Immature natural killer cell (primary cell): ENCODE results near the gene NT5C3B. TPM values are rescaled to one million over a fixed set of nuclear protein-coding genes. Genes with fewer than 3 reads are reported as not detected.
A peak's percentile ranks its signal among the peaks of the same experiment; 100 is the strongest.

Experiments
- DNase-seq, 3 donors: peaks; one replicate each; pipeline ENCODE4 v3.0.0; 2022; ENCODE audit warnings: mixed read lengths in 1 of 3
- H3K27ac Mint-ChIP-seq, 6 donors: one replicate each; pipeline ENCODE4 v1.8.0; 2020; ENCODE audit warnings: mixed read lengths in 6 of 6, mild to moderate bottlenecking in 5 of 6, inconsistent platforms in 4 of 6, moderate library complexity in 3 of 6
- H3K27me3 Mint-ChIP-seq, 3 donors: one replicate each; pipeline ENCODE4 v1.8.0; 2020 to 2021; ENCODE audit warnings: low read depth in 3 of 3, mild to moderate bottlenecking in 3 of 3, mixed read lengths in 3 of 3, moderate library complexity in 3 of 3, inconsistent platforms in 1 of 3
- H3K36me3 Mint-ChIP-seq, 3 donors: one replicate each; pipeline ENCODE4 v1.8.0; 2020; ENCODE audit warnings: mixed read lengths in 3 of 3, inconsistent platforms in 2 of 3, mild to moderate bottlenecking in 2 of 3
- H3K4me1 Mint-ChIP-seq, 2 donors: one replicate each; pipeline ENCODE4 v1.8.0; 2020; ENCODE audit warnings: inconsistent platforms in 2 of 2, mild to moderate bottlenecking in 2 of 2, mixed read lengths in 2 of 2, moderate library complexity in 1 of 2
- H3K4me3 Mint-ChIP-seq, 5 donors: one replicate each; pipeline ENCODE4 v1.8.0; 2020; ENCODE audit warnings: mild to moderate bottlenecking in 5 of 5, mixed read lengths in 5 of 5, inconsistent platforms in 3 of 5, moderate library complexity in 3 of 5
- H3K9me3 Mint-ChIP-seq, 6 donors: one replicate each; pipeline ENCODE4 v1.8.0; 2020; ENCODE audit warnings: mild to moderate bottlenecking in 6 of 6, mixed read lengths in 6 of 6, inconsistent platforms in 4 of 6, moderate library complexity in 3 of 6
- polyA plus RNA-seq, 3 donors: library from polyadenylated mRNA; unstranded; fragments of 300-500 nt; fragmentation: Illumina TruSeq; gene quantifications; one replicate each; pipeline ENCODE4 v1.2.3, GENCODE V29; 2021

The NT5C3B gene
- polyA plus RNA-seq, 3 donors from 2014 or later: 6.4 to 24.6 (median 13.7) TPM

- Mint-ChIP-seq H3K27ac (peak within 1 kb of the TSS; percentile 58 to 86 (median 74)), H3K27me3 (peaks cover 2 to 6% (median 5%) of the 10 kb centered on the region in 3 donors), H3K36me3 (no peaks in the 10 kb centered on the region), H3K4me3 (peak within 1 kb of the TSS; percentile 93 to 99 (median 96)), H3K9me3 (no peaks in the 10 kb centered on the region), H3K4me1 (peaks cover 31 to 33% of the 10 kb centered on the region in 2 donors)
- DNase-seq: peak; percentile 78 to 81 (median 79)
Observed at GRCh38 chr17:41811549-41812380, 24.3 kb downstream of the NT5C3B start, which contains the start of gene P3H4. P3H4 (minus strand) TSS chr17:41811949; CDS start chr17:41811915, 34 bp downstream.

- Mint-ChIP-seq H3K27me3 (peaks cover 2 to 6% (median 5%) of the 10 kb centered on the region in 3 donors), H3K36me3 (peaks cover 0 to 3% (median 0%) of the 10 kb centered on the region in 3 donors), H3K4me3 (peak overlapping the region; percentile 72 to 97 (median 77)), H3K4me1 (peaks cover 31 to 33% of the 10 kb centered on the region in 2 donors), H3K9me3 (no peaks in the 10 kb centered on the region), H3K27ac (peak overlapping the region in 1 of 6 donors; percentile 53)
- DNase-seq: no peak
Observed at GRCh38 chr17:41810659-41811548, 25.1 kb downstream of the NT5C3B start.

- Mint-ChIP-seq H3K27me3 (peaks cover 0 to 2% (median 2%) of the 10 kb centered on the region in 3 donors), H3K27ac (no peak overlapping the region), H3K9me3 (no peaks in the 10 kb centered on the region), H3K4me3 (no peak overlapping the region), H3K36me3 (peaks cover 0 to 3% (median 0%) of the 10 kb centered on the region in 3 donors), H3K4me1 (peaks cover 16 to 17% of the 10 kb centered on the region in 2 donors)
- DNase-seq: no peak
Observed at GRCh38 chr17:41806685-41807445, 29.2 kb downstream of the NT5C3B start.

- Mint-ChIP-seq H3K27ac (no peak overlapping the region), H3K27me3 (peaks cover 2 to 4% (median 2%) of the 10 kb centered on the region in 3 donors), H3K4me1 (peaks cover 3 to 6% of the 10 kb centered on the region in 2 donors), H3K9me3 (no peaks in the 10 kb centered on the region), H3K36me3 (peaks cover 0 to 4% (median 3%) of the 10 kb centered on the region in 3 donors), H3K4me3 (no peak overlapping the region)
- DNase-seq: no peak
Observed at GRCh38 chr17:41803049-41804020, 32.7 kb downstream of the NT5C3B start.

GRCh38 chr17:41801374-41802271 lies 34.4 kb downstream of the NT5C3B start:
- H3K4me3 Mint-ChIP-seq: no peak overlapping the region
- peak; percentile 54 to 63 (median 57) for DNase-seq

GRCh38 chr17:41800601-41801373 lies 35.2 kb downstream of the NT5C3B start:
- Mint-ChIP-seq H3K4me3 (no peak overlapping the region), H3K4me1 (peaks cover 3 to 6% of the 10 kb centered on the region in 2 donors)

More at GRCh38 chr17:41801374-41802271, 34.4 kb downstream of the NT5C3B start:
- Mint-ChIP-seq H3K27ac (no peak overlapping the region), H3K27me3 (peaks cover 0 to 4% (median 2%) of the 10 kb centered on the region in 3 donors), H3K36me3 (peaks cover 0 to 4% (median 3%) of the 10 kb centered on the region in 3 donors), H3K4me1 (peaks cover 3 to 6% of the 10 kb centered on the region in 2 donors), H3K9me3 (no peaks in the 10 kb centered on the region)

GRCh38 chr17:41799366-41799765 lies 36.7 kb downstream of the NT5C3B start:
- H3K4me3 Mint-ChIP-seq: no peak overlapping the region
- peaks cover 0 to 4% (median 2%) of the 10 kb centered on the region in 3 donors for H3K27me3 Mint-ChIP-seq
- DNase-seq: no peak
- peaks cover 3 to 6% of the 10 kb centered on the region in 2 donors for H3K4me1 Mint-ChIP-seq
- H3K36me3 Mint-ChIP-seq: peaks cover 0 to 4% (median 0%) of the 10 kb centered on the region in 3 donors
- no peaks in the 10 kb centered on the region for H3K9me3 Mint-ChIP-seq
- H3K27ac Mint-ChIP-seq: no peak overlapping the region

More at GRCh38 chr17:41800601-41801373, 35.2 kb downstream of the NT5C3B start:
- Mint-ChIP-seq H3K36me3 (peaks cover 0 to 4% (median 0%) of the 10 kb centered on the region in 3 donors), H3K27ac (no peak overlapping the region), H3K27me3 (peaks cover 0 to 4% (median 2%) of the 10 kb centered on the region in 3 donors), H3K9me3 (no peaks in the 10 kb centered on the region)
- DNase-seq: no peak

- Mint-ChIP-seq H3K27ac (no peak overlapping the region), H3K4me3 (no peak overlapping the region), H3K27me3 (peaks cover 0 to 2% (median 2%) of the 10 kb centered on the region in 3 donors), H3K4me1 (peaks cover 3 to 6% of the 10 kb centered on the region in 2 donors), H3K36me3 (peaks cover 0 to 4% (median 0%) of the 10 kb centered on the region in 3 donors), H3K9me3 (no peaks in the 10 kb centered on the region)
- no peak for DNase-seq
Observed at GRCh38 chr17:41797377-41797776, 38.7 kb downstream of the NT5C3B start.

- Mint-ChIP-seq H3K4me1 (peaks cover 0 to under 1% of the 10 kb centered on the region in 2 donors), H3K36me3 (no peaks in the 10 kb centered on the region), H3K9me3 (no peaks in the 10 kb centered on the region), H3K27me3 (peaks cover 0 to 2% (median 0%) of the 10 kb centered on the region in 3 donors), H3K27ac (no peak overlapping the region), H3K4me3 (no peak overlapping the region)
- DNase-seq: no peak
Observed at GRCh38 chr17:41796121-41796895, 39.7 kb downstream of the NT5C3B start.

- H3K27me3 Mint-ChIP-seq: peaks cover 0 to under 1% (median 0%) of the 10 kb centered on the region in 3 donors
- no peak for DNase-seq
- no peak overlapping the region for H3K4me3 Mint-ChIP-seq
- no peak overlapping the region for H3K27ac Mint-ChIP-seq
- H3K9me3 Mint-ChIP-seq: no peaks in the 10 kb centered on the region
- H3K36me3 Mint-ChIP-seq: no peaks in the 10 kb centered on the region
- no peaks in the 10 kb centered on the region for H3K4me1 Mint-ChIP-seq
Observed at GRCh38 chr17:41794540-41794975, 41.5 kb downstream of the NT5C3B start.
